RWPE1 (cell line): ENCODE results near the gene CUL7.

Experiments used
- CTCF ChIA-PET: fragments of 350-600 bp; sonication (Branson Sonifier 250); formaldehyde crosslinking; extraction: SDS; loops from one replicate; lab custom pipeline; 2021; lab: Yijun Ruan, JAX
- POLR2A ChIA-PET: fragments of 400-600 bp; formaldehyde crosslinking; extraction: SDS; loops from one replicate; lab custom pipeline; 2020; ENCODE audit warnings: antibody characterized with exemption; ENCODE audit not compliant: low non-redundant PET; lab: Yijun Ruan, JAX
- DNase-seq: peaks from one replicate; pipeline ENCODE4 v3.0.0; 2012; ENCODE audit warnings: low spot score
- H3K27ac ChIP-seq: fragments of 450-650 bp; 2 replicates; pipeline ENCODE4 v1.5.1; 2017
- CTCF ChIP-seq: fragments of 450-650 bp; conservative IDR thresholded peaks from 2 replicates; pipeline ENCODE4 v1.5.1; 2017; ENCODE audit warnings: low read depth, mild to moderate bottlenecking

The CUL7 gene

DNA sequence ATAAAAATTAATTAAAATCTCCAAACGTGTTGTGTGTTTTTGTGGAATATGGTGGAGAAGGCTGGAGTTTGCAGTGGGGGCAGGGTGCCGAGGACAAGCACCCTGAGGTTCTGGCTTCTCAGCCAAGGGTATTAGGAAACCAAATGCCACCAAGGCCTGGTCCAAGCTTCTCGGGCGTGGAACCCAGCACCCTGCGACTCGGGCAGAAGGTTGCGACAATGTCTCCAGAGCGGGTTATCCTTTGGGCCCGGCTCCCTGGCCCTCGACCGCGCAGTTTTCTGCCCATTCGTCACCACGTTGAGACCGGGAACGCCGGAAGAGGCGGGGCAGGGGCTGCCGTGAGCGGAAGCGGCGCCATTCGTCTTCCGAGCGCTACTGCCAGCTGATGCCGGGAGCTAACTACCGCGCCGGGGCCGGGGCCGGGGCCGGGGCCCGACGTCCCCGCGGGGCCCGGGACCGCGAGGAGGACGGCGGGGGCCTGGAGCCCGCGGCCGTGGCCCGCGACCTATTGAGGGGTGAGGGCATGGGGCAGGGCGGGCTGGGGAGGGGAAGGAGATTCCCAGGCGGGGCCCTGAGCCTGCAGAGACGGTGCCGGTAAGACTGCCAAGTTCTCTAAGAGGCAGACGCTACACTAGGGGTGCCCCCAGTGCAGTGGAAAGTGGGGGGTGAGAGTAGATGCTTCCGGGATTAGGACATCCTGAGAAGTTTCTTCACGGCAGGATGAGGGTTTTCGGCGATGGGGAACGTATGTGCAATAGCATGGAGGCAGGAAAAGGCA lies 32.2 kb downstream of the CUL7 start, which contains the start of gene RRP36:
Gene RRP36 (plus strand): TSS at position 354 of the 778 bp plus-strand sequence. CDS start 32 bp downstream, at position 386.
- DNase-seq, result peak; percentile 84
- ChIA-PET CTCF (interaction anchor here (0.6 kb wide), 1 partner anchor 609 kb away, joined by 3 read pairs; no protein-coding TSS in a partner anchor), POLR2A (interaction anchor here (0.6 to 1.1 kb wide), 4 partner anchors 7 to 138 kb away, joined by 3 to 5 read pairs (median 4); no protein-coding TSS in a partner anchor)
- H3K27ac ChIP-seq, result peak within 1 kb of the TSS; percentile 87
- no peak for TF ChIP-seq CTCF

DNA sequence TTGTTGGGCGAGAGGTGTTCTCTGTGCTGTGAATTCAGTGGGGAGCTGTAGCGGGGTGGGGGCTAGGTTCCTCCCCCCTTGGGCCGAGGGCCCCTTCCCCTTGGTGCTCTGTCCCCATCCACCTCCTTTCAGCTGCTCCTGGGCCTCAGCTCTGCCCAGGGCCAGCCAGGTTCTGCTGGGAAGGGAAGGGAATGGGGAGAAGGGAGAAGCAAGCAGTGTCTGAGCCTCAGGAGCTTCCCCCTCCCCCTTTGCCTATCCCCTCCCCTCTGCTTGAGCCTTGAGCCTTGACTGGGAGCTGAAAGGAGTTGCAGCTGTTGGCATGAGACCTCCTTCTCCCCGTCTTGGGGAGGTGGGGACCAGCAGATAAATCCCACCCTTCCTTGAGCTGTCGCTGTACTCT lies 32.8 kb downstream of the CUL7 start:
- ChIA-PET POLR2A (interaction anchor here (0.6 to 1.1 kb wide), 3 partner anchors 8 to 37 kb away, joined by 3 to 4 read pairs (median 3); no protein-coding TSS in a partner anchor), CTCF (interaction anchor here (0.6 kb wide), 1 partner anchor 610 kb away, joined by 3 read pairs; no protein-coding TSS in a partner anchor)
- peak; percentile 15 for DNase-seq
- H3K27ac ChIP-seq, result peak overlapping the region; percentile 87
- TF ChIP-seq CTCF, result no peak

DNA sequence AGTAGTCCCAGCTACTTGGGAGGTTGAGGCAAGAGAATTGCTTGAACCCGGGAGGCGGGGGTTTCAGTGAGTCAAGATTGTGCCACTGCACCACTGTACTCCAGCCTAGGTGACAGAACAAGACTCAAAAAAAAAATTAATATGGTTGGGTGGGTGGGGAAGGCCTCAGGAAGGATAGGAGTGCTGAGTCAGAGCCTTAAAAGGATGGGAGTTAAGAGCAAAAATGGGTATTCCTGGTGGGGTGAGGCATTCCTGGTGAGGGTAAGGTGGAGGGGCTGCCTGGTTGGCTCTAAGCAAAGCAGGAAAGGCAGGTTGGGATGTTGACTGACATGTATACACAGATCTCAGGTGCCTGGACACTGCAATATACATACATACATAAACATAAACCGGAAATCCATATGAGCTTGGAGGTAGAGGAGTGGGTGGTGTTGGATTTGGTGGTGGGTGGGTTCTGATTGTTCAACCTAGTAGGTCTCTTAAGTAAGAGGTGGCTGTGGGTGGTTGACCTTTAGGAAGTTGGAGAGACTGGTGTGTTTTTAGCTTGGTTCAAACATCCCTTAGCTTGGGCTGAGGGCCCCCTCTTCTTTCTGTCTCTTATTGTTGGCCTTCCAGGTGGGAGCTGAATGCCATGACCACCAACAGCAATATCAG lies 33.5 kb downstream of the CUL7 start:
- CTCF ChIA-PET, result no interaction called here
- peak overlapping the region; percentile 87 for H3K27ac ChIP-seq
- no peak for DNase-seq
- POLR2A ChIA-PET, result interaction anchor here (1.0 kb wide), 1 partner anchor 21 kb away, joined by 4 read pairs; no protein-coding TSS in a partner anchor
- TF ChIP-seq CTCF, result no peak

DNA sequence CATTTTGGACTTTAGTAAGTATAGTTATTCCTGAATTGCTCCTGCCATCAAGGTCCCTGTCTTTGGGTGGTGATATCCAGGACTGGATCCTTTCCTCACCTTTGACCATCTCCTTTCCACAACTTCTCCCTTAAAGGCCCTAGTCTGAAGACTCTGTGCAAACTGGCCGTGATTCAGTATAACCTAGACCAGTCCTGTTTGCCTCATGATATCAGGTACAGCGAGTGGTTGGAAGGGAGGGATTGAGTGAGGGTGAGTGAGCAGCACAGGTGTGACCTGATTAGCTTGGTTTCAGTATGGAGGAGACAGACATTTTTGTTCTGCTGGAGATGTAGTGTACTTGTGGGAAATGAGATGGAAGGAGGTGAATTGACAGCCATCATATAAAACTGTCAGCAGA lies 34.5 kb downstream of the CUL7 start:
- ChIA-PET POLR2A (no interaction called here), CTCF (interaction anchor here (0.7 kb wide), 1 partner anchor 115 kb away, joined by 3 read pairs; no protein-coding TSS in a partner anchor)
- no peak overlapping the region for H3K27ac ChIP-seq
- no peak for TF ChIP-seq CTCF
- DNase-seq, result no peak

DNA sequence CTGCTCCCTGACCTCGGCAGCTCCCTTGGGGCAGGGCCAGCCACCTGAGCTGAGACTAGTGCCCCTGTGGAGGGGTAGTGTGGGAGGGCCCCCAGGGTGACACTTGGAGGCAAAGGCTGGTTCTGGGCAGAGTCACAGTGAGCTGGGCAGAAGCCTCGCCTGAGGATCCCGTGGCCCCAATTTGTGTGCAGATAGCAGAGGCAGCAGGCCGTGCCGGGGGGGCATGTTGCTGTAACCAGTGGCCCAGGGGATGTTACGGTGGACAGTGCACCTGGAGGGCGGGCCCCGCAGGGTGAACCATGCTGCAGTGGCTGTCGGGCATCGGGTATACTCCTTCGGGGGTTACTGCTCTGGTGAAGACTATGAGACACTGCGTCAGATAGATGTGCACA lies 36.7 kb downstream of the CUL7 start:
- DNase-seq, result no peak
- CTCF ChIA-PET, result no interaction called here
- POLR2A ChIA-PET, result no interaction called here
- H3K27ac ChIP-seq, result peak overlapping the region; percentile 40
- TF ChIP-seq CTCF, result no peak

GRCh38 chr6:43016176-43016942 lies 37.3 kb downstream of the CUL7 start:
- ChIA-PET CTCF (interaction anchor here (0.6 kb wide), 1 partner anchor 355 kb away, joined by 4 read pairs; no protein-coding TSS in a partner anchor), POLR2A (no interaction called here)
- no peak for TF ChIP-seq CTCF
- peak overlapping the region; percentile 40 for H3K27ac ChIP-seq
- no peak for DNase-seq
